Stimulated activated memory B cell treated with anti-CD40 and anti-IgM and Interleukin-4, amounts not matched to agents 10 μg/mL and 1 μg/mL and 100 μg/mL, for 72 hours (primary cell): ENCODE results near the gene FANCC.

Experiments
- ATAC-seq: fragments of 150-1000 bp; cut with Tn5 transposase; 2 replicates; pipeline ENCODE4 v1.10.0; 2021
- H3K27ac Mint-ChIP-seq: one replicate; pipeline ENCODE4 v1.8.0; 2022; ENCODE audit warnings: mild to moderate bottlenecking, mixed read lengths
- H3K27me3 Mint-ChIP-seq: one replicate; pipeline ENCODE4 v1.8.0; 2022; ENCODE audit warnings: mixed read lengths
- H3K36me3 Mint-ChIP-seq: one replicate; pipeline ENCODE4 v1.8.0; 2022; ENCODE audit warnings: mixed read lengths
- H3K4me1 Mint-ChIP-seq: one replicate; pipeline ENCODE4 v1.8.0; 2022; ENCODE audit warnings: mixed read lengths
- H3K4me3 Mint-ChIP-seq: one replicate; pipeline ENCODE4 v1.8.0; 2022; ENCODE audit warnings: mild to moderate bottlenecking, moderate library complexity, mixed read lengths
- H3K9me3 Mint-ChIP-seq: one replicate; pipeline ENCODE4 v1.8.0; 2022; ENCODE audit warnings: mixed read lengths

Gene FANCC

DNA sequence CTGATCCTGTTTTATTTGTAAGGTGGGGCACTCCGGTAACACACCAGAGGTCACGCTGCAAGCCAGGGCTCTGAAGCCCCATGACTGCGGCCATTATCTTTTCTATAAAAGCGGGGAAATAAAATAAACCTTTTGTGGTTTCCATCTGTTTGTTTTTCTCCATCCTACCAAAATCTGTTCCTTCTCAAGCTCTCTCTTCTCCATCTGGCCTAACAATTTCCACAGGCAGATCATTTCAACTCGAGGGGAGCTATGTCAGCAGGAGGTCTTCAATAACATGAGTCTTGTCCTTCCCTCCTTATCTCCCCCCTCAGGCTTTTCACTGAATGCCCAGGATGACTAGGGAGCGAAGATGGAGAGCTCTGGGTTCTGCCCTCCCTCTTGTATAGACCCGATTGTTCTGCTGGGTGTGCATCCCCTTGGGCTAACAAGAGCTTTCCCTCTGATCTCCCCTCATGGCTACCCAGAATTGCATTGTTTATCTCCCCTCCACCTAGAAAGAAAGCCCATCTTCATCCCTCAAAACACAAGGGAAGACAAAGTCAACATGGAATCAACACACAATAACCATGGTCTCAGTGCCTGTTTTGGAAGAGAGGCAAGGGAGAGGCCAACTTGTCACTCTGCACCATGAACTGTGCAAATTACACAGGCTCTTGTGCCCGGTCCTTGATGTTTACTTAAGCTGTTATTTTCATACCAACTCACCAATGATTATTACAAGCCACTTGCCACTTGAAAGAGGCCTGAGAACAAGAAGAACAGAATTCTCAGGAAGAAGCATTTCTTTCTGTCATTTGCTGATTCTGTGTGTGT is 187.8 kb downstream of the FANCC start:
- Mint-ChIP-seq H3K9me3 (no peaks in the 10 kb centered on the region), H3K4me3 (no peak overlapping the region), H3K36me3 (peaks cover 2% of the 10 kb centered on the region), H3K4me1 (peaks cover 6% of the 10 kb centered on the region), H3K27ac (no peak overlapping the region), H3K27me3 (no peaks in the 10 kb centered on the region)
- no peak for ATAC-seq

DNA sequence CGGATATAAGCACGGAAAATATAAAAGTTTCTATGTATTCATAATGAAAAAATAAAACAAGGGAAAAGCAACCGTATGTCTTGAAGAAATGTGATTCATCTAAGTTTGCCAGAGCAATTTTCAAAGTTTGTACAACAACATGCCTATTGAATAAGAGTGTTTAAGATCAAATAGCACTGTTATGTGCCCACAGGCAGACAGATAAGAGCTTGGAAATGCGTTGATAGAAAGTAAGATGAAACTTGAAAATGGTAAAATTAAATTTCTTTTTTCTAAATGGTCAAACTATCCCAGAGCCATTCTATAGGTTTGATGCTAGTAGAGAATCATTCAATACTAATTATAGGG is 189.4 kb downstream of the FANCC start:
- H3K27ac Mint-ChIP-seq: no peak overlapping the region
- peaks cover 6% of the 10 kb centered on the region for H3K4me1 Mint-ChIP-seq
- no peak overlapping the region for H3K4me3 Mint-ChIP-seq
- ATAC-seq: no peak
- peaks cover 7% of the 10 kb centered on the region for H3K36me3 Mint-ChIP-seq
- no peaks in the 10 kb centered on the region for H3K27me3 Mint-ChIP-seq
- H3K9me3 Mint-ChIP-seq: no peaks in the 10 kb centered on the region

DNA sequence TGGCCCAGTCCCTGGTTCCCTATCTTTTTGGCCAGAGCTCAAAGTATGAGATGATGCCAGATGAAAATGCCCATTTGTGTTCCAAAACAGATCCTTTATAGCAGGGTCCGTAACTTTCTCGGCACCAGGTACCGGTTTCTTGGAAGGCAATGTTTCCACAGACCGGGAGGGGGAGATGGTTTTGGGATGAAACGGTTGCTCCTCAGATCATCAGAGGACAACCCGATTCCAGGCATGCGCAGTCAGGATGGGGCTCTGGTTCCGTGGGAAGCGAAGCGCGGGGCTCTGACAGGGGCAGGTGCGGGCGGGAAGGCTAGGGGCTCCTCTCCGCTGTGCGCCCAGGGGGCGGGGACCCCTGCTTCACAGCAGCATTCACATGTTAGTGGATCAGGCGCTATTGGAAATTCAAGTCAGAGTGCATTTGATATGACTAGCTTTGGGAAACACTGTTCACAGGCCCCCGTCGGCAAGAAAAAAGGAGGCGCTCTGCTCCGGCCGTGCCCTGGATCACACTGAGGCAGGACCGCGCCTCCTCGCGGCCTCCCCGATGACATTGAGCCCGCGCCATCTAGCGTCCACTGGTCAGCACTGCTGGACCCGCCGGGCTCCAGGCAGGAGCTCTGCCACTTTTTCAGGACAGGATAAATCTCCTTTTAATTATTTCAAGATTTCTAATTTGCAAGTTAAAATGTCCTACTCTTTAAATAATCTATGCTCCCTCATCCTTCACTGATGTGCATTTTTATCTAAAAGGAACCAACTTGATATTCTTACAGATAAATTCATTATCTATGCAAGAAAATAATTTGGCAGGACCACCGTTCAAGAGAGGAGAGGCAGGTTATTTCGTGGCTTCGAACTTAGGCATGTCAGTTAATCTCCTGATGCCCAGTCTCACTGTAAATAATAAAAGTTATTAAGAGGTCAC is 190.0 kb downstream of the FANCC start:
- H3K4me3 Mint-ChIP-seq: no peak overlapping the region
- no peaks in the 10 kb centered on the region for H3K27me3 Mint-ChIP-seq
- peaks cover 9% of the 10 kb centered on the region for H3K36me3 Mint-ChIP-seq
- H3K4me1 Mint-ChIP-seq: peaks cover 6% of the 10 kb centered on the region
- peak; percentile 81 for ATAC-seq
- no peak overlapping the region for H3K27ac Mint-ChIP-seq
- H3K9me3 Mint-ChIP-seq: no peaks in the 10 kb centered on the region

DNA sequence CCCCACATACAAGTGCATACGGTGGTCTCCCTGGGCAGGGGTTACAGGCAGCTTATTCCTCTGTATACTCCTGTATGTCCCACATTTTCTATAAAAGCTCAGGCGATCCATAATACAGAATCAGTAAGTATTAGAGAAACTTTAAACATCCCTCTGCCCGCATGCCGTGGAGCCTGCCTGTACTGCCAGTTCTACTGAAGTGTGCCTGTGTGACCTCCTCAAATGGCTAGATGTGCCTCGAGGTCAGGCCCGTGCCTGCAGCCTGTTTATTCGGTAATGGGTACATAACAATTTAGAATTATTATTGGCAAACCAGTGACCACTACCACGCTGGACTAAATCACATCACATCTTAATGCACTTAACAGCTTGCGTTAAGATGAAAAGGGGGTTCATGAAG is 190.8 kb downstream of the FANCC start:
- H3K27me3 Mint-ChIP-seq: no peaks in the 10 kb centered on the region
- peaks cover 14% of the 10 kb centered on the region for H3K36me3 Mint-ChIP-seq
- no peaks in the 10 kb centered on the region for H3K9me3 Mint-ChIP-seq
- peaks cover 6% of the 10 kb centered on the region for H3K4me1 Mint-ChIP-seq
- no peak for ATAC-seq
- H3K27ac Mint-ChIP-seq: no peak overlapping the region
- no peak overlapping the region for H3K4me3 Mint-ChIP-seq

DNA sequence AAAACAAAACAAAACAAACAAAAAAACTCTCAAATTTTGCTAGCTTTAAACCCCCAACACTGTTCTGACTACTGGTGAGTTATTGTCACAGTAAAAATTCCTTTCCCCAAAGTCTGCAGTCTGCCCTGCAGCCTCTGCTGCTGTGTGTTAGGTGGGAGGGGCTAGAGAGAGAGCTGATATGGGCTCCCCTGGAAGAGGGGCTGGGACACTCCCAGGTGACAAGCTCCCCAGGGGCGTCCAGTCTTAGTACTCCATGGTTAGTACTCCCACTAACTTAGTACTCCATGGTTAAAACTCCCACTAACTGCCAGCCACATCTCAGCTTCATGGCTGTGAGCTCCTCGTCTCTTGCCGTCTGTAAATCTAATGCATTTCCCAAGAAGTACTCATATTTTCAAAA is 191.9 kb downstream of the FANCC start:
- H3K4me1 Mint-ChIP-seq: no peaks in the 10 kb centered on the region
- no peaks in the 10 kb centered on the region for H3K9me3 Mint-ChIP-seq
- H3K27ac Mint-ChIP-seq: no peak overlapping the region
- ATAC-seq: no peak
- no peak overlapping the region for H3K4me3 Mint-ChIP-seq
- H3K36me3 Mint-ChIP-seq: peaks cover 14% of the 10 kb centered on the region
- no peaks in the 10 kb centered on the region for H3K27me3 Mint-ChIP-seq

DNA sequence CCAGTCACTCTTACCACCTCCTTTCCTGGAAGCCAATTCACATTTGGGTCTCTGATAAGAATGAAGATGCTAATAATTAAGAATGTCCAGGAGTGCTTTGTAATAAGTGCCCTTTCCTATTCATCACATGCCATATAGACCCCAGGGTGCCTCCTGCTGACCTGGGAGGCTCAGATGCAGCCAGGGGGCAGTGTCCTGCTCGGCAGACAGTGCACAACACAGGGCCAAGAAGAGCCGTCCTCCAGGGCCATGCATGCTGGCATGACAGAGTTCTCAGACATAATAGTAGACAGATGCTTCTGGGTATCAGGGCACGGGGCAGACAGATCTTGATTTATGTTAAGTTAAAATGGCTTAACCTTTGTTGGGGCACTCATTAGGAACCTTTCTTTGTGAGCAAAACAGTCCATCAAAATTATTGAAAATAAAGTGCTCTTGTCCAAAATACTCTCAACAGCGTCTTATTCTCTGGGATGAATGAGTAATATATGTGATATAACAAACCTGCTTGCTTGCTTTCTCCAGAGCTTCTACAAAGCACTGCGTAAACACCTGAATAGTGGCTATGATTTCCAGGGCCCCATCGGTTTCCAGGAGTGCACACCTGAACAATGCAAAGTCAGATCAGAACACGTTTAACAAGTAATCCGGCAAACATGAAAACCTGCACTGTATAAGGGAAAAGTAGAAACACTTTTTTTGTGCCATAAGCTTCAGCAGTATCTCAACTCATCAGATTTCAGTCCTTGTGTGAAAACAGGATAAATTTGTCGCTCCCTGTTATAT is 192.7 kb downstream of the FANCC start:
- no peak overlapping the region for H3K4me3 Mint-ChIP-seq
- H3K27ac Mint-ChIP-seq: no peak overlapping the region
- no peaks in the 10 kb centered on the region for H3K4me1 Mint-ChIP-seq
- H3K36me3 Mint-ChIP-seq: peaks cover 14% of the 10 kb centered on the region
- H3K27me3 Mint-ChIP-seq: no peaks in the 10 kb centered on the region
- no peak for ATAC-seq
- H3K9me3 Mint-ChIP-seq: no peaks in the 10 kb centered on the region

DNA sequence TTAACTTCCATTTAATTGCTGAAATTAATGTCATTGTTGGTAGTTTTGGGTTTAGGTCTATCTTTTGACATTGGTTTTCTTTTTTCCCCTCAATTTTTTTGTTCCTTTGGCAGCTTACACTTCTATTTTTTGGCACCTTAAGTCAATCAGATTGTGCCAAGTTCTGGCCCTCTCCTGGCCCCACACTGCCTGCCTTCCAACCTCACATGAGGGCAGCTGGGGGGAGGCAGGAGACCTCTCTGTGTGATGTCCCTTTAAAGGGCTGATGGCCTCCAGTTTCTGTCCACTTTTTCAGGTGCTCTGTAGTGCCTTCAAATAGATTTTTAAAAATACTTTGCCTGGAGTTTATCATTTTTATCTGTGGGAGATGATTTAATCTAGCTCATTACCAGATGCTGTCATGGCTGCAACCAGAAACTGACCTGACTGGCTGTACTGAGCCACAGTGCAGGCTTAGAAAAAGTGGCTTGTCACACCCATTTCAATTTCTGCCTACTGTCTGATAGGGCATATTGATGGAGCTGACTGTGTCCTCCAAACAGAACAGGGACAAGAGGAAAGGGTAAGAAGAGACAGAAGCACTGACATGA is 196.6 kb downstream of the FANCC start:
- H3K27me3 Mint-ChIP-seq: no peaks in the 10 kb centered on the region
- no peak overlapping the region for H3K4me3 Mint-ChIP-seq
- H3K27ac Mint-ChIP-seq: no peak overlapping the region
- H3K36me3 Mint-ChIP-seq: peaks cover 14% of the 10 kb centered on the region
- no peaks in the 10 kb centered on the region for H3K9me3 Mint-ChIP-seq
- no peak for ATAC-seq
- no peaks in the 10 kb centered on the region for H3K4me1 Mint-ChIP-seq

DNA sequence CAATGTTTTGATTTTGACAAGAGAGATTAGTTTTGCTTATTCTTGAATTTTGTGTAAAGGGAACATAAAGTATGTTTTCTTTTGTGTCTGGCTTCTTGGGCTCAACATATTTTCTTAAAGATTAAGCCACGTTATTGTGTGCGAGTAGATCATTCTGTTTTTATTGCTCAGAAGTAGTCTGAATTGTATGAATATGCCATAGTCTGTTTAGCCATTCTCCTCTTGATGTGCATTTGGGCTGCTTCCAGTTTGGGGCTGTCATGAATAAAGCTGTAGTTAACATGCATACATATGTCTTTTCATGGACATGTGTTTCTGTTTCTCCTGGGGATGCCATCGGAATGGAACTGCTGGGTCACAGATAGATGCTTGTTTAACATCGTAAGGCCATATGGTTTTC is 198.9 kb downstream of the FANCC start:
- no peak overlapping the region for H3K4me3 Mint-ChIP-seq
- H3K27ac Mint-ChIP-seq: no peak overlapping the region
- no peaks in the 10 kb centered on the region for H3K4me1 Mint-ChIP-seq
- no peaks in the 10 kb centered on the region for H3K27me3 Mint-ChIP-seq
- H3K36me3 Mint-ChIP-seq: peaks cover 13% of the 10 kb centered on the region
- no peak for ATAC-seq
- H3K9me3 Mint-ChIP-seq: no peaks in the 10 kb centered on the region

DNA sequence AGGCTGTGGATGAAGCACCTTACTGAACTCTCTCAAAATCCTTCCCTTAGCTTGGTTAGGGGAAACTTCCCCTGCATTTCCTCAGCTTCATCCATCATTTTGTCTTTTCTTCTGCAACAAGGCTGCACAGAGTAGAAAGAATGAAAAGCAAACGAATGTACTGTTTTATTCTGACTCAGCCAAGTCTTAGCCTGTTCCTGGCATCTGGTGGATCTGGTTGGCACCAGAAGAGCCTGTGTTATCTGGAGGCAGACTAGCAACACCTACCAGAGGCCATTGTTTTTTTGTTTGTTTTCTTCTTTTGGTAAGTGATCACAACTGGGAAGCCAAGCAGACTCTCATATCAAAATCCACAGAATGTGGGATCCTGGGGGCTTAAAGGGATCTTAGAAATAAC is 200.7 kb downstream of the FANCC start:
- Mint-ChIP-seq H3K36me3 (peaks cover 20% of the 10 kb centered on the region), H3K9me3 (no peaks in the 10 kb centered on the region), H3K4me1 (no peaks in the 10 kb centered on the region), H3K27ac (no peak overlapping the region), H3K27me3 (no peaks in the 10 kb centered on the region), H3K4me3 (no peak overlapping the region)
- ATAC-seq: no peak

DNA sequence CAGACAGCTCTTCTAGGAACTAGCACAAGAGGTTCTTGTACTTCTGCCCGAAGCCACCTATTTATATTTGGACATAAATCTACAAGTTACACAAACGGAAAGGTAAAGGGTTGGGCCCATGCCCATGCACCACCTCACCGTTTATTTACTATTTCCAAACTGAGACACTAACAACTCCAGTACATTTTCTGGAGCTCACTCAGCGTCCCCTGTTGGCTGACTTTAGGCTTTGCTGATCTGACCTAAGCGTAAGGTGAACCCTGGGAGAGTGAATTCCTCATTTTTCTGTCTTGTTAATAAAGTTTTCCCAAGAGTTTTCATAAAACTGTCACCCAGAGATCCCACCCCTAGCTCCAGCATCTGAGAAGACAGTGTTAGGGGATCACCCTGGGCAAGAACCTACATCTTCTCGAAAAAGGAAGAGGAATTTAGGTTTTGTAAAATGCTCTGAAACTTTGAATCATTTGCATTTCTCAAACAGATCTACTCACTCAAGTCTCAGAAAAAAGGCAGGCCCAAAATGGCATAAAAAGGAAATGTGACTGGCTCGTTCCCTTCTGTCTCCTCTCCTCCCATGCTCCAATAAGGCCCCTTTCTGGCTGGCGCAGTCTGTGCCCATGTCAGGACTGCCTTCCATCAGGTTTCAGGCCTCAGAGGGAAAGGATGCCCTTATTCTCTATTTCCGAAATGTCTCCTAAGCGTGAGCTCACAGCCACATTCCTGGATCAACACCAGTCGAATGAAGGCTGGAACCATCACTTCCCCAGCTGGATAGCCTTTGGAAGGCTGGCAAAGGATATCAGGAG is 201.3 kb downstream of the FANCC start:
- no peak overlapping the region for H3K4me3 Mint-ChIP-seq
- H3K27ac Mint-ChIP-seq: no peak overlapping the region
- no peaks in the 10 kb centered on the region for H3K27me3 Mint-ChIP-seq
- no peak for ATAC-seq
- no peaks in the 10 kb centered on the region for H3K9me3 Mint-ChIP-seq
- no peaks in the 10 kb centered on the region for H3K4me1 Mint-ChIP-seq
- peaks cover 25% of the 10 kb centered on the region for H3K36me3 Mint-ChIP-seq

DNA sequence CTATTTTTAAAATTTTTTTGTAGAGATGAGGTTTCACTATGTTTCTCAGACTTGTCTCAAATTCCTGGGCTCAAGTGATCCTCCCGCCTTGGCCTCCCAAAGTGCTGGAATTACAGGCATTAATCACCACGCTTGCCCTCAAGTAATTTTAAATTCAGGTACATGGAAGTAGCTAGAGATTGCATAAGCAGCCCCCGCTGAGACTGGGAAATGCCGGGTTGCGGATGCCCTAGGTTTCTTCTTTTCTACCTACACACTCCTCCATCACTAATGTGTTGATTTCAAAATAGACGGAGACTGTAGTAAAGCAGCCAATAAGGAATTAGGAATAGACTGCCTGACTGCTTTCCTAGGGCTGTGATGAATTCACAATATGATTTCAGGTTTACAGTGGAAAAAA is 202.4 kb downstream of the FANCC start:
- Mint-ChIP-seq H3K27me3 (no peaks in the 10 kb centered on the region), H3K4me1 (no peaks in the 10 kb centered on the region), H3K36me3 (peaks cover 25% of the 10 kb centered on the region), H3K4me3 (no peak overlapping the region), H3K9me3 (no peaks in the 10 kb centered on the region), H3K27ac (no peak overlapping the region)
- ATAC-seq: no peak

DNA sequence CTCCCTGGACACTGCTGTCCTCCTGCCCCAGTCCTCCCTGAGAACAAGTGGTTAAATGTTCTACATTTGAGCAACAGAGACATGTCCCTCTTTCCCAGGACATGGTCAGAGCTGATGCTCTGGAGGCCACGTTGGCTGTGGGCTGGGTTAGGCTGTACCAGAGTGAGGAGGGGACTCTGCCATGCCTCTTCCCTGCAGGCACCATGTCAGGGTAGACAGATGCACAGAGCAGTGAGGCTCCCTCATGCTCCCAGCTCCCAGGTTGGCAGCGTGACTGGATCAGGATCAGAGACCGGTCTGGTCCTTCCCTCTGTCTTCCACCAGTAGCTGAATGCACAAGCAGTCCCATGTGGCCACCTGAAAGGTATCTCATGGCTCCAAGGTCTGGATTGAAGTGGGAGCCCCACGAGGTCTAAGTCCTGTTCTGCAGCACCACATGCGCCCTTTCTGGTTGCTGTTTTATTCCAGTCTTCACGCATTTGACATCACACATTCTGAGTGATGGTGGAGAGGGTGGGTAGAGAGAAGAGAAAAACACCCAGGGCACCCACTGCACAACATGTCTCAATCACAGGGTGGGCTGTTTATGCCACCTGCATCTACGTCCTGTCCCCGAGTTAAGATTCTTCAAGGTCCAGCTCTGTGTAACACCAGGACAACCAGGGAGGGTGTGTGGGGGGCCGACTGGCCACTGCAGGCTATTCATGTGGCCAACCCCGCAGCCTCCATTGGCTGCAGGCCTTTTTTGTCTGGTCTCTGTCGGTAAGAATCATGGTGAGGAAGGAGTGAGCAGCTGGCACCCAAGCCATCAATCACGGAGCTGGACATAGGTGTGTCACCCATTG is 204.9 kb downstream of the FANCC start:
- H3K27ac Mint-ChIP-seq: no peak overlapping the region
- peaks cover 31% of the 10 kb centered on the region for H3K36me3 Mint-ChIP-seq
- ATAC-seq: no peak
- no peaks in the 10 kb centered on the region for H3K4me1 Mint-ChIP-seq
- no peak overlapping the region for H3K4me3 Mint-ChIP-seq
- no peaks in the 10 kb centered on the region for H3K27me3 Mint-ChIP-seq
- no peaks in the 10 kb centered on the region for H3K9me3 Mint-ChIP-seq

DNA sequence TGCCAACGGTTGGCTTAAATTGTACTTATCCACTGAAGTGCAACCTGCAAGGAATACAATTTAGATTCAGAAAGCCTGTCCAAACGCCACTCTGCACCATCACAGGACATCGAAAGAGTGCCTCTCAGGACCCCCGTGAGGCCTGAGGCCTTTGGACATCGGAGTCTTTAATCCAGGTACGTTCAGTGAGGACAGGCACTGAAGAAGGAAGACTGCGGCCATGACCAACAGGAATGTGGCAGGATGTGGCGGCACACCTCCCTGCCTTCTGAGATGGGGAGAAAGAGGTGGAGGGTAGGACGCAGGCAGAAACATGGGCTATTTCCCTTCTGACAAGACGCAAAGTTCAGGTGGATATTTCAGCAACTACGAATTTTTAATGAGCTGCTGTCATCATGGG is 205.8 kb downstream of the FANCC start:
- peaks cover 37% of the 10 kb centered on the region for H3K36me3 Mint-ChIP-seq
- H3K27me3 Mint-ChIP-seq: no peaks in the 10 kb centered on the region
- no peak for ATAC-seq
- no peak overlapping the region for H3K27ac Mint-ChIP-seq
- no peak overlapping the region for H3K4me3 Mint-ChIP-seq
- H3K4me1 Mint-ChIP-seq: no peaks in the 10 kb centered on the region
- no peaks in the 10 kb centered on the region for H3K9me3 Mint-ChIP-seq
